ENCODE data around the gene PPHLN1.

The PPHLN1 gene, protein sequence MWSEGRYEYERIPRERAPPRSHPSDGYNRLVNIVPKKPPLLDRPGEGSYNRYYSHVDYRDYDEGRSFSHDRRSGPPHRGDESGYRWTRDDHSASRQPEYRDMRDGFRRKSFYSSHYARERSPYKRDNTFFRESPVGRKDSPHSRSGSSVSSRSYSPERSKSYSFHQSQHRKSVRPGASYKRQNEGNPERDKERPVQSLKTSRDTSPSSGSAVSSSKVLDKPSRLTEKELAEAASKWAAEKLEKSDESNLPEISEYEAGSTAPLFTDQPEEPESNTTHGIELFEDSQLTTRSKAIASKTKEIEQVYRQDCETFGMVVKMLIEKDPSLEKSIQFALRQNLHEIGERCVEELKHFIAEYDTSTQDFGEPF

GRCh38 chr12:42325653-42326474, at the start of gene PPHLN1, which contains the start of gene ZCRB1:
TSS of gene PPHLN1 (plus strand) at chr12:42326167. CDS start at chr12:42335903, 9,736 bp downstream.
TSS of gene ZCRB1 (minus strand) at chr12:42326094. CDS start at chr12:42324102, 1,992 bp downstream.
- peak; percentile 31 to 32 for DNase-seq (ENCODE audit: low read depth in 2 of 2)

DNA sequence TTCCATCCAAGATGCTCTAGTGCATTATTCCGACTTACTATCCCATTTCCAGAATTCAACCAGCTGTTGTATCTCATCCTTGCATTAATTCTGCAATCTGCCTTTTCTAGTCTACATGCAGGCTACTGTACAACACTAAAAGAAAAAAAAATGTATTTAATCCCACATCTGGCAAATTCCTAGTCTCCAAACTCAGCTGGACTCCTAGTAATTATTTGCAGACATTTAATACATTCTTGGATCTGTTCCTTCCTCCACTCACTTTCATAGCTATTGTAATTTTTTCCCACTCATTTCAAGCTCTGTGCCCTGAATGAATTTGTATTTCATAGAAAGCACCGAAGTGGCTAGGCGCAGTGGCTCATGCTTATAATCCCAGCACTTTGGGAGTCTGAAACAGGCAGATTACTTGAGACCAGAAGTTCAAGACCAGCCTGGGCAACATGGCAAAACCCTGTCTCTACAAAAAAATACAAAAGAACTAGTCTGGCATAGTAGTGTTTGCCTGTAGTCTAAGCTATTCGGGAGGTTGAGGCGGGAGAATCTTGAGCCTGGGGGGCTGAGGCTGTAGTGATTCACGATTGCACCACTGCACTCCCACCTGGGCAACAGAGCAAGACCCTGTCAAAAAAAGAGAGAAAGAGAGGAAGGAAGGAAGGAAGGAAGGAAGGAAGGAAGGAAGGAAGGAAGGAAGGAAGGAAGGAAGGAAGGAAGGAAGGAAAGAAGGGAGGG, 48.4 kb upstream of the PPHLN1 start:
- peak in 1 of 2 experiments; percentile 3 for DNase-seq (ENCODE audit: low read depth in 2 of 2)

DNA sequence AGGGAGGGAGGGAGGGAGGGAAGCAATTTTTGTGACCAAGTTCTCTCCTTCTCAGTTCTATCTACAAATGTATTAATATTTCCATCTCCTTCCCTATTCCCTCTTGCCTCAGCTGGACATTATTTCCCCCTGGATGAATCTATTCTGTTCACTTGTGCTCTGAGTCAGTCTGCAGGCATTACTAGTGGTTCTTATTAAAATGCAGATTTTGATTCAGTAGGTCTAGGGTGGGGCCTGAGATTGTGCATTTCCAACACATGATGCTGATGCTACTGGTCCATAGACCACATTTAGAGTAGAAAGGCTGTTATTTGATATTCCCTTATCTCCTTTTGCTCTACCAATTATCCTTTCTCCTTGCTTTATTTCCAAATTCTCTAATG, 47.8 kb upstream of the PPHLN1 start:
- no peak for DNase-seq (ENCODE audit: low read depth in 2 of 2)

GRCh38 chr12:42281278-42281677, 44.7 kb upstream of the PPHLN1 start:
- no peak for DNase-seq (ENCODE audit: low read depth in 2 of 2)

DNA sequence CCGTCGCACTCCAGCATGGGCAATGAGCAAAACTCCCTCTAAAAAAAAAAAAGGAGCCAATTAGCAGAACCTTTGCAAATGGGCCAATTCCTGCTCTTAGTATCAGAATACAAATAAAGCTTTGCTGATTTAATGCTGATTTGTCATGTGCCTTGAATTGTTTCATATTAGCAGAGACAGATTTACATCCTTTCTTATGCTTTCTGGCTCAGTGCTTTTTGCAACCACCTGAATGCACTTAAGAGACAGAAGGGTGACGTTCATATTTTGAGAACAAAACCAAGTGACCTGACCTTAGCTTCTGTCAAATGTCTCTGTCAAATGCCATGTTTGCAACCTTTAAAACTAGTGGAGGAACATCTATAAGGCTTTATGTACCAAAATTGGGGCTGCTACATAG, 44.1 kb upstream of the PPHLN1 start:
- no peak for DNase-seq (ENCODE audit: low read depth in 2 of 2)

GRCh38 chr12:42282294-42282693, 43.7 kb upstream of the PPHLN1 start:
- no peak for DNase-seq (ENCODE audit: low read depth in 2 of 2)

DNA sequence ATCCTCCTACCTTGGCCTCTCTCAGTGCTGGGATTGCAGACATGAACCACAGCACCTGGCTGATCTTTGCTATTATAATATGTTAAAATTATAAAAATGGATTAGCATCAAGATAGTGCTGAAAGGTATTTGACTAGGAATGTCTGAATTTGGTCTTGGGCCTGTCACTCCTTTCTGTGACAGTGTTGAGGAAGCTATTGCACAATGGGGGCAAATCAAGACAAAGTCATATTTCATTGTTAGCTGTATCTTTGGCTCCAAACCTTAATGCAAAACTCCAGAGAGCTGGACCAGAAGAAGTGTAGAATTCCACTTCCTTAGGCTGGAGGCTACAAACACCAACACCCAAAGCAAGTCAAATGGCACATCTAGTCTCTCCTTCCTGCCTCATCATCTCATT, 42.2 kb upstream of the PPHLN1 start:
- no peak for DNase-seq (ENCODE audit: low read depth in 2 of 2)

DNA sequence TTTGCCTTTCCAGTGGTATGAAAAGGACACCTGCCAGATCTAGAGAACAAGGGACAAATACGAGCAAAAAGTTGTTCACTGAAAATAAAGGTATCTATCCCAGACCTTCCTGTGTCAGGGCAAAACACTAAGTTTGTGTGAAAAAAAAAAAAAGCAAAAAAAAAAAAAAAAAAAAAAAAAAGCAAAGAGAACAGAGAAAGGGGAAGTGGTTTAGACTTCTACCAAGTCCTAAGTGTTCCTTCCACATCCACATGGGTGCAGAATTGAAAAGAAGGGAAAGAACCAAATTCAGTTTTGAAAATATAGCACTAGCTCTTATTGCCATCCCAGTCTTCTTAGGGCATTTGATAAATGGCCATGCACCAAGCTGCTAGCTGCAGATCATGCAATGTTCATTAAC, 41.8 kb upstream of the PPHLN1 start:
- DNase-seq (ENCODE audit: low read depth in 2 of 2): no peak

GRCh38 chr12:42284876-42285275, 41.1 kb upstream of the PPHLN1 start:
- DNase-seq (ENCODE audit: low read depth in 2 of 2): peak in 1 of 2 experiments; percentile 12

DNA sequence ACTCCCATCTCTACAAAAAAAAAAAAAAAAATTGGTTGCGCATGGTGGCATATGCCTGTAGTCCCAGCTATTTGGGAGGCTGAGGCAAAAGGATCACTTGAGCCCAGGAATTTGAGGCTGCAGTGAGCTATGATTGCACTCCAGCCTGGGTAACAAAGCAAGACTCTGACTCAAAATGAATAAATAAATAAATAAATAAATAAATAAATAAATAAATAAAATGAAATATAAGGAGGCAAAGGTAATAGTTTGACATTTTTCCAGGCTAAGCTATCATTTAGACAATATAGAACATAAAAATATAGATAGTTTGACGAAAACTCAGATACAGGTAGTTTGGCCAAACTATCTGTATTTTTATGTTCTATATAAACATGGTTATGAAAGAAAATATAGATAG, 40.5 kb upstream of the PPHLN1 start:
- DNase-seq (ENCODE audit: low read depth in 2 of 2): no peak

DNA sequence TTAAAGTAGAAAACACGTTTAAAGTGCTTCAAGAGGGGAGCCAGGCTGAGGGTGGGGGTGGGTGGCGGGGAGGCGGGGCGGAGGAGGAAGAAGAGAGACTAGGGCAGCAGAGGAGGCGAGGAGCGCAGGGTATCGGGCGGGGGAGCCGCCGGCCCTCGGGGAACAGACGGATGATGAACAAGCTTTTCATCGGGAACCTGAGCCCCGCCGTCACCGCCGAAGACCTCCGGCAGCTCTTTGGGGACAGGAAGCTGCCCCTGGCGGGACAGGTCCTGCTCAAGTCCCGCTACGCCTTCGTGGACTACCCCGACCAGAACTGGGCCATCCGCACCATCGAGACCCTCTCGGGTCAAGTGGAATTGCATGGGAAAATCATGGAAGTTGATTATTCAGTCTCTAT, 39.2 kb upstream of the PPHLN1 start:
- DNase-seq (ENCODE audit: low read depth in 2 of 2): no peak

GRCh38 chr12:42288544-42288943, 37.4 kb upstream of the PPHLN1 start:
- DNase-seq (ENCODE audit: low read depth in 2 of 2): no peak

- DNase-seq (ENCODE audit: low read depth in 2 of 2): no peak
Measured at GRCh38 chr12:42291680-42292079, 34.3 kb upstream of the PPHLN1 start.

GRCh38 chr12:42296503-42297109, 29.4 kb upstream of the PPHLN1 start:
- DNase-seq (ENCODE audit: low read depth in 2 of 2): no peak

- no peak for DNase-seq (ENCODE audit: low read depth in 2 of 2)
Measured at GRCh38 chr12:42298887-42299286, 27.1 kb upstream of the PPHLN1 start.

DNA sequence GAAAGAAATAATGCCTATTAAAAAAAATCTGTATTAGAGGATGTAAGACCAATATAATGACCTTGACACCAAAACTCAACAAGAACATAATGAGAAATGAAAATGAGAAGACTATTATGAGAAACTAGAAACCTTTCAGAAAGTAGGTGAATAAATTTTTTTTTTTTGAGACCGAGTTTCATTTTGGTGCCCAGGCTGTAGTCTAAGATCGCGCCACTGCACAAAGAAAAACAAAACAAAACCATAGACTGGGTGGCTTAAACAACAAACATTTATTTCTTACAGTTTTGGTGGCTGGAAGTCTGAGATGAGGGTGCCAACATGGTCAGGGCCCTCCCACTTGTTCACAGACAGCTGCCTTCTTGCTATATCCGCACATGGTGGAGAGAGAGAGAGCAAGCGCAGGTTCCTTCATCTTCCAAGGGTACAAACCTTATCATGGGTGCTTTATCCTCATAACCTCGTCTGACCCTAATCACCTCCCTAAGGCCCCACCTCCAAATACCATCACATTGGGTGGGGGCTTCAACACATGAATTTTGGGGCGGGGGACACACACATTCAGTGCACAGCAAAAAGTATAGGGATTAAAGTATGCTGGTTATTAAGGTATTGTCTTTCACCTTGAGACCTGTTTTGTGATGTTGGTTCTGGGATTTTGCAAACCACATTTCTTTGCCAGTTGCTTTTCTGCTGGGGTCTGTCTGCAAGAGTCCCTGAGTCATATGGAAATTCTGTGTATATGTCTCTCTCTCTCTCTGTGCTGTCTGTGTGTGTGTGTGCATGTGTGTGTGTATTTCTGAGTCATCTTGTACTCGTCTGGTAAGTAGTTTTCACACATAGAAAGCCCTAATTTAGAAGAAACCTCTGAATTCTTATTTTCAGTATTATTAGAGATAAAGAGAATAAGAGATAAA, 26.3 kb upstream of the PPHLN1 start:
- peak; percentile 11 to 22 for DNase-seq (ENCODE audit: low read depth in 2 of 2)

GRCh38 chr12:42306297-42306696, 19.7 kb upstream of the PPHLN1 start:
- no peak for DNase-seq (ENCODE audit: low read depth in 2 of 2)

DNA sequence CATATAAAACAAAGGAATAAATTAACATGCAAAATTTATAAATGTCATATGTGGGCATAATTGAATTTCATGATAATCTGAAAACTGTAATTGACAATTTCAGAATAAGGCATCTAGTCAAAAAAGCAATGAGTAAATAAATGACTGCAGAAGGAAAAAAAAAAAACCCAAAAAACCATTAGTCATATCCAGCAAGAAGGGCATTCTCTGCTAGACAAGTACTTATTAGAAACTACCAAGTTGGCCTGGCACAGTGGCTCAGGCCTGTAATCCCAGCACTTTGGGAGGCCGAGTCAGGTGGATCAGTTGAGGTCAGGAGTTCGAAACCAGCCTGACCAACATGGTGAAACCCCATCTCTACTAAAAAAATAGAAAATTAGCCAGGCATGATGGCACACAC, 17.6 kb upstream of the PPHLN1 start:
- DNase-seq (ENCODE audit: low read depth in 2 of 2): no peak

DNA sequence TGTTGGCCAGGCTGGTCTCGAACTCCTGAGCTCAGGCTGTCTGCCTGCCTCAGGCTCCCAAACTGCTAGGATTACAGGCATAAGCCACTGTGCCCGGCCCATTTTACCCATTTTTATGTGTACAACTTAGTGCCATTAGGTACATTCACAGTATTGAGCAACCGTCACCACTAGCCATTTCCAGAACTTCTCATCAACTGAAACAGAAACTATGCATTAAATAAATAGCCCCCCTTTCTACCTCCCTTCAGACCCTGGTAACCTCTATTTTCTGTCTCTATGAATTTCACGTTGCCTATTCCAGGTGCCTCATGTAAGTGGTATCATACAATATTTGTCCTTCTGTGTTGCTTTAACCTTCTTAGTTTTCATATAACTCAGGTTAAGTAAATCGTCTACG, 16.0 kb upstream of the PPHLN1 start:
- DNase-seq (ENCODE audit: low read depth in 2 of 2): no peak

- DNase-seq (ENCODE audit: low read depth in 2 of 2): no peak
Measured at GRCh38 chr12:42315108-42315507, 10.9 kb upstream of the PPHLN1 start.

- DNase-seq (ENCODE audit: low read depth in 2 of 2): no peak
Measured at GRCh38 chr12:42320796-42321195, 5.2 kb upstream of the PPHLN1 start.
